Inflammatory macrophage (primary cell): Measurements from ENCODE around the gene MMP28.

ENCODE experiments used
- DNase-seq, 2 donors: peaks; one replicate each; pipeline ENCODE4 v3.0.0-alpha.2; 2020 to 2022

Gene MMP28

DNA sequence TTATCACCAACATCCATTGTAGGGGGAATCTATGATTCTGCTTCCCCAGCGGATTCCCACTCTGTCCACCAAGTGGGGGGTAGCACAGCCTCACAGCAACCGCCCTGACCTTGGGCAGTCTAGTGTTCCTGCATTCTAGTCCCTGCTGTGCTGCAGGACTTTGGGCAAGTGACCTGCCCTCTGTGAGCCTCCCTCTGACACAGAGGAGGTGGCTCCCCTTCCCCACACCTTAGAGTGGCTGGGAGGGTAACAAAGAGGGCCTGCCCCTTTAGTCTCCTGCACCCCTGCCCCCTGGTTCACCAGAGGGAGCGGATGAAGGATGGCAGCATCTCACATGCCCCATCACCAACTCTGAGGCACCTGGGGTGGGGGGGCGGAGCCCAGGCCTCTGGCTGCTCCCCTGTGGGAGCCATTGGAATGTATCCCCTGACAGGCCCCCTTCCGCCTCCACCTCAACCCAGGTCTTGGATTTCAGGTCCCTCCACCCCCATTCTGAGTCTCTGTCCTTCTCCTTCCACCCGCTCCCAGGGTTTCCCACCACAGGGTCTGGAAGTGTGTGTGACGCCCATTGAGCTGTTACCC is 52.5 kb downstream of the MMP28 start:
- no peak for DNase-seq

GRCh38 chr17:35742496-35742895 is 52.9 kb downstream of the MMP28 start:
- DNase-seq: no peak

- DNase-seq: no peak
These were observed 54.2 kb downstream of the MMP28 start for GRCh38 chr17:35740997-35741931.

- DNase-seq: no peak
These were observed 55.2 kb downstream of the MMP28 start for GRCh38 chr17:35740216-35740615.

DNA sequence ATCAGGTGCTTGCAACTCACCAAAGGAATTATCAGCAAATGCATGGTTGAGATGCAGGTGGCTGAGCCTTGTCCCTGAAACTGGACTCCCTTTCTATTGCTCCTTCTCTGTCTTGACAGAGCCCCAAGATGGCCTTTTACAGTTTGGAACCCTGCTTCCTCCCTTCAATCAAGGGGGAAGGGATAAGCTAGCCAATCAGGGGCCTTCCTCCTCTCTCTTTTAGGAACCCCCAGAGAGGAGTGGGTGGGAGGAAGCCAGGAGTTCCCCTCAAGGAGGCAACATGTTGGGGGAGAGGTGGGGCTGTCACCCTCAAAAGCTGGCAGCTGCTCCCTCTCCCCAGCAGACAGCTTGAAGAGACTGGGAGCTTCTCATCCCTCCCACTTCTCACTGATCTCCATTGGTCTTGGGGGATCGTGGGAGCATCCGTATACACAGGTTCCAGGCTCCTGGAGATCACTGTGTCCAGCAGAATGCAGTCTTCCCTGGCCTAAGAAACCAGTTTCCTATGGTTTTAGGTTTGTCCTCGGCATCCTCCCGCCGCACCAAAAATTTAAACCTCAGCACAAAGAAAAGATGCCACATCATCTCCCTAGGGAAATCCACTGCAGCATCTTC is 56.8 kb downstream of the MMP28 start:
- DNase-seq: no peak

DNA sequence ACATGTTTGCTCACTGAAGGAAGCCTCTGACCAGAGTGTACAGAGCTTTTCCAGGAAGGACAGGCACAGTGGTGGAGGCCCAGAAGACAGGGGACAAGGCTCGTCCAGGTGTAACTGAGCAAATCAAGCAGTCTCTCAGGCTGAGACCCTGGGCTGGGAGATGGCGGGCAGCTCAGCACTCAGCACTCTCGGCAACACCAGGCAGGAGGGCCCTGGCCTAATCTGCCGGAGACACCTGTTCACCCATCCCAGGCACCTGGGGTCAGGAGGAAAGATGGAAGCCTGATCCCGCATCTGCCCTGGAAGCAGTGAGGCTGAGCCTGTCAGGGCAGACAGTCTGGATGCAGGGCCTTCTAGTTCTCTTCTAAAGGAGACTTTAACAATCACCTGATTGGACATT is 59.2 kb downstream of the MMP28 start:
- no peak for DNase-seq

DNA sequence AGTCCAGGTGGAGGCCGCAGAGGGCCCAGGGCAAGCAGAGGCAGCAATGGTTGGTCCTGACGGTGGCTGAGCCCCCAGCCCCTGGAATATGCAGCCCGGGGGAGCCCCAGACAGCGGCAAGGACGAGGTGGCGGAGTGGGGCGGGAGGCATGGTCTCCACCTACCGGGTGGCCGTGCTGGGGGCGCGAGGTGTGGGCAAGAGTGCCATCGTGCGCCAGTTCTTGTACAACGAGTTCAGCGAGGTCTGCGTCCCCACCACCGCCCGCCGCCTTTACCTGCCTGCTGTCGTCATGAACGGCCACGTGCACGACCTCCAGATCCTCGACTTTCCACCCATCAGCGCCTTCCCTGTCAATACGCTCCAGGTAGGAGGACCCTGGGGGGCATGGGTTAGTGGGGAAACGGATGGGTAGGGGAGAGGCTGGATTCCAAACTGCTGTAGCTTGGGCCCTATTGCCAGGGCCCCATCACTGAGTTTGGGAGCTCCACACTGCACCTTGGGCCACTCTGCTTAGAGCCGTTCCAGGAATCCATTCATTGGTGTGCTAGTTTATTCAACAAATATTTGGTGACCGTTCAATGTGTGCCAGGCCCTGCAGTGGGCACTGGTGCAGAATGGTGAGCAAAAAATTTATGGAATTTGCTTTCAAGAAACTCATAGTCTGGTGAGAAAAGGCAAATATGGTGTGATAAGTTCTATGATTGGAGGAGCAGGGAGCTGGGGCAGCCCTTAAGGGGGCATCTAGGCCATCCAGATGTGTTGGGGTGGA is 60.2 kb downstream of the MMP28 start:
- no peak for DNase-seq

- DNase-seq: no peak
These were observed 61.0 kb downstream of the MMP28 start for GRCh38 chr17:35734396-35734795.

- DNase-seq: no peak
These were observed 62.1 kb downstream of the MMP28 start for GRCh38 chr17:35733366-35733765.

DNA sequence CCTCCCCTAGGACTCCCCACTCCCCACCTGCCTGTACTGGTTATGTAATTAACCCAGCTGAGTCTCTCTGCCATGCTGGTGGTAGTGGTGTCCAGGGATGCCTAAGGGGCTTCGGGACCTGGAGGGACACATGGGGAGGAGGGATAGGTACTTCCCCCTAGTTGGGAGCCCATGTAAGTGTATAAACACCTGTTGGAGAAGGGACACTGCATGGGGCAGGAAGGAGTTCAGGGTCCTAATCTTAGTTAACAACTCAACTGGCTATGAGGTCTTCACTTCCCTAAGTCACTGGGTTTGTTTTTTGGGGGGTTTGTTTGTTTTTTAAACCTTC is 62.7 kb downstream of the MMP28 start:
- no peak for DNase-seq

DNA sequence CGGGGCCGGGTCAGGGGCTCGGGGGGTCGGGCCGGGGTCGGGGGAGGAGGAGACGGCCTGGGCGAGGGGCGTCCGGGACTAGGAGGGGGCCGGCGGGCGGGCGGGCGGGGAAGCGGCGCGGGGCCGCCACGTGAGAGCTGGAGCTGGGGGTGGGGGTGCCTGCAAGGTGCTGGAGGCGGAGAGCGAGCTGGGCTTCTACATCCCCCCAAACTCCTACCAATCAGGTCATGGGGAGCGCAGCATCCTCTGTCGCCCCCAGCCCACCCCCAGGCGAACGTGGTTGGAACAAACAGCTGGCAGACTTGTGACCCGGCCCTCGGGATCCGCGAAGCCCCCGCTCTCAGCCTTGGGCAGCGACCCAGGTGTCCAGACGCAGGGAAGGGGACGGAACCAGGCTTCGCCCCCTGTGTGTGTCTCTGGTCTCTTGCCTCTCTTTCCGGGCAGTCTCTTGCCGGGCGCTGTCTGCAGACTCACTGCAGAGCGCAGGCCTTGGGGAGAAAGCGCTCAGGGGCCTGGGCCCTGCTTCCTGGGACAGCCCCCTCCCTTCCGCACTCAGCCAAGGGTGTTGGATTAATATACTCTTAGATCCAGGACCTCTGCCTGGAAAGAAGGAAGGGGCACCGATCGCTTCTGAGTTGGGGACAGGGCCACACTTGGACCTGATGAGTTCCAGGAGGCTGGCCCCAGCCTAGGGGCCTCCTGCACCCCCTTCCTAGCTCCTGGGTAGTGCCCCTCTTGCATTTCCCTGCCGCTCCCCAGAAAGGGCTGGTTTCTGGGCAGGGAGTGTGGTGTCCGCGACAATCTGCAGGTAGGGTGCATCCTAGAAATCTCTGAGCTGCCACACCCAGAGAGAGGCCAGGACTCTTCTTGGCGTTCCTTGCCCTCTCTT is 63.3 kb downstream of the MMP28 start:
- DNase-seq: no peak

DNA sequence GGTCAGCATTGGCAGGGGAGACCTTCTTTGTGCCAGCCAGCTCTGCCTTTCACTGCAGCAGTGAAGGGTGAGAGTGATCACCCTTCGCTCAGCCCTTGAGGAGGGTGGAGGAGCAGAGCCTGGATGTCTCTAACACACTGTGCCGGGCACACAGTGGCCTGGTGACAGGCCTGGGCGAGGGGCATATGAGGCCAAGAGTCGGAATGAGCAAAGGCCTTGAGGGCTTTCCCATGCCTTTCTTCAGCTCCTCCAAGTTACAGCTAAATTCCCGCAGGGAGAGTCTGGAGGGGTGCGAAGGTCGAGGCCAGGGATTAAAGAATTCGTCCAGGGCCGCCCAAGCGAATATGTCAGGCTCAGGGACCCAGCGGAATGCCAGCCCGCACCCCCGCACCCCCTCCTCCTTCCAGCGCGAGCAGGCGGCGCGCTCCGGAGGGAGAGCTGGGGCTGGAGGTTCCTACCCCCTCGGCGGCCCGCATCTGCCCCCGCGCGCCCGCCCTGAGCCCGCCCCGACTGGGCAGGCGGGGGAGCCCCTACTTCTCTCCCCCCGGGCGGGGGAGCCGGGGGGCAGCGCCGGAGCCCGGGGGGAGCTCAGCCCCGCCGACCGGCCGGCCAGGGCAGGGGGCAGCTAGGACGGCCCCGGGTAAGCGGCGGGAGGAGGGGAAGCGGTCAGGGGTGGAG is 64.1 kb downstream of the MMP28 start, which contains the start of gene RASL10B:
Gene RASL10B (plus strand): TSS at position 401 of the 678 bp plus-strand sequence. CDS start 3,546 bp downstream, outside the sequence.
- no peak for DNase-seq

- DNase-seq: no peak
These were observed 64.9 kb downstream of the MMP28 start for GRCh38 chr17:35730400-35731005.

GRCh38 chr17:35729405-35729833 is 66.0 kb downstream of the MMP28 start:
- no peak for DNase-seq

DNA sequence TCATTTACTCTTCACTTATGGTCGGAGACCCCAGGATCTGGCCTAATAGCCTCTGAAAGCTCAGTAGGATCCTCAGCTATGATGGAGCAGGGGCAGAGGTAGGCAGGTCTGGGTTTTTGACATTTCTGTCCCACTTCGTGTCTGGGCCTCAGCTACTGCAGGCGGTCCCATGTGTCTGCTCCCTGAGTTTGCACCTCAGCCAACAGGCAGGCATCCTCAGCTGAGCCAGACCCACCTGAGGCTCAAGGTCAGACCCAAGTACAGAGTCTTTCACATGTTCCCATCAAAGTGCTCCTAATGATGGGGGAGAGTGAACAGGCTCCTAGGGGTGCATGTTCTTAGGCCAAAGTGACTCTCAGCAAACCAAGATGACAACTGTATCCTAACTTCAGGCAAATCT is 66.9 kb downstream of the MMP28 start:
- no peak for DNase-seq

GRCh38 chr17:35727635-35728034 is 67.8 kb downstream of the MMP28 start:
- DNase-seq: no peak

DNA sequence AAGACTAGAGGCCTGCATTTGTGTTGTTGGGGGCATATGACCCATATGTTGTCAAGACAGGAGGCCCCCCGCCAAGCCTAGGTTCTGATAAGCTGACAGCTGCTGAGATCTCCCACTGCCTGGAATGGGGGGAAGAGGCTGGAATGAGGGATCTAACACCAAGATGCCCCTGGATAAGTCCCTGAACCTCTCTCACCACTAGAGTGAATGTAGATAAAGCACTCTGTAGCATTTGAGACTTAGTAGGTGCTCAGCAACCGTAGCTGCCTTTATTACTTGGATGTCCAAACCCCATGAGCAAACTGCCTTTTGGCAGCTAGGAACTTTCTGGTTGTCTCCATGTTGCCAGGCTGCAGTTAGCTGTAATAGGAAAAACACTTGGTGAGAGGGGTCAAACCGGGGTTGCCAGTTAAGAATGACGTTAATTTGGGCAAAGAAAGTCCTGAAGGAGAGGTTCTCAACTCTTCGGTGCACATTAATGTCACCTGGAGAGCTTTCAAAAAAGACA is 68.4 kb downstream of the MMP28 start:
- DNase-seq: no peak

- DNase-seq: no peak
These were observed 69.1 kb downstream of the MMP28 start for GRCh38 chr17:35726127-35726952.

DNA sequence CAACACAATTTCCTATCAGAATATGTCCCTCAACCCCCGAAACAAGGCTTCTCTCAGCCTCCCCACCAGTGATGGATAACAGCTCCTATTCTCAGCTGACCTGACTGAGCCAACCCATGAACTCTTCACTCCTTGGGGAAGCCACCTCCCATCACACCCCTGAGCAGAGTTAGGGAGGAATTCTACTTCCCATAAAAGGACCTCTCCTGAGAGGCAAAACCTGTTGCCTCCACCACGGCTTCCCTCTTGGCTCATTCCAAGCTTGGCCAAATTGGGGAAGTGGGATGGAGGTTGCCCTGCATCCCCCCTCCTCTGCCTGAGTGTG is 69.7 kb downstream of the MMP28 start:
- DNase-seq: no peak

DNA sequence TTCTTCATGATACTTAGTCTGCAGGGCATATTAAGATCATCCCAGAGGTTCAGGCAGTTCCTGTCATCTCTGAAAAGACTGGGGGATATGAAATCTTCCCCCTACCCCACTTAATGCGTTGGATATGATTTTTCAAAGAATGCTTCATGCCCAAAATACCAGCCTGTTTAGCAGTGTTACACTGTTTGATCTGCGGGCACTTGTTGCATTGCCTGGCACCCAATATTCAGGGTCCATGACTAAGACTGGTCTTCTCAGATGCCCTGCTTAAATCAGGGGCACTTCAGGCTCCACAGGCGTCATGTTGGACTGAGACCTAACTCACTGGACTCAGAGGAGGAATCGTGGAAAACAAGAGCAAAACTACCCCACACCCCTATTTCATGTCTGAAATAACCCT is 70.4 kb downstream of the MMP28 start:
- no peak for DNase-seq
